Glutamatergic neuron (in vitro differentiated cells): ENCODE results near the gene STPG4. TPM values are rescaled to one million over a fixed set of nuclear protein-coding genes. Genes with fewer than 3 reads are reported as not detected.
"Not testable (repeated sequence)": the region's sequence is repeated elsewhere in the genome, so short reads cannot be mapped to it uniquely, and the experiment has no call there.

Experiments
- DNase-seq: peaks from one replicate; pipeline ENCODE4 v3.0.0; 2022
- H3K27ac Mint-ChIP-seq: one replicate; pipeline ENCODE4 v1.8.0; 2020; ENCODE audit warnings: mild to moderate bottlenecking, mixed read lengths, inconsistent platforms; ENCODE audit not compliant: unreplicated experiment
- H3K27me3 Mint-ChIP-seq: one replicate; pipeline ENCODE4 v1.8.0; 2020; ENCODE audit warnings: mild to moderate bottlenecking, moderate library complexity, mixed read lengths, inconsistent platforms; ENCODE audit not compliant: unreplicated experiment
- H3K36me3 Mint-ChIP-seq: one replicate; pipeline ENCODE4 v1.8.0; 2020; ENCODE audit warnings: mild to moderate bottlenecking, mixed read lengths, inconsistent platforms; ENCODE audit not compliant: unreplicated experiment
- H3K4me1 Mint-ChIP-seq: one replicate; pipeline ENCODE4 v1.8.0; 2020; ENCODE audit warnings: mild to moderate bottlenecking, low read depth, mixed read lengths, inconsistent platforms; ENCODE audit not compliant: unreplicated experiment
- H3K4me3 Mint-ChIP-seq: one replicate; pipeline ENCODE4 v1.8.0; 2020; ENCODE audit warnings: mild to moderate bottlenecking, mixed read lengths, inconsistent platforms; ENCODE audit not compliant: unreplicated experiment
- H3K9me3 Mint-ChIP-seq: one replicate; pipeline ENCODE4 v1.8.0; 2020; ENCODE audit warnings: mild to moderate bottlenecking, moderate library complexity, mixed read lengths, inconsistent platforms; ENCODE audit not compliant: unreplicated experiment
- total RNA-seq: library from RNA; stranded (reverse); fragmentation: NEBNext Ultra II Directional; extraction: Animal tissue kit (Norgen Biotek cat#: 25700); gene quantifications from one replicate; pipeline ENCODE4 v1.2.1, GENCODE V29; 2021; ENCODE audit not compliant: unreplicated experiment
- TF ChIP-seq, protein P1 (sequence below): fragments of 200-600 bp; sonication (generic); IDR thresholded peaks from one replicate; pipeline ENCODE4 v1.5.0; 2021; ENCODE audit not compliant: partially characterized antibody, unreplicated experiment

STPG4 gene
- total RNA-seq, 1 donor from 2014 or later, result 1.3 TPM

DNA sequence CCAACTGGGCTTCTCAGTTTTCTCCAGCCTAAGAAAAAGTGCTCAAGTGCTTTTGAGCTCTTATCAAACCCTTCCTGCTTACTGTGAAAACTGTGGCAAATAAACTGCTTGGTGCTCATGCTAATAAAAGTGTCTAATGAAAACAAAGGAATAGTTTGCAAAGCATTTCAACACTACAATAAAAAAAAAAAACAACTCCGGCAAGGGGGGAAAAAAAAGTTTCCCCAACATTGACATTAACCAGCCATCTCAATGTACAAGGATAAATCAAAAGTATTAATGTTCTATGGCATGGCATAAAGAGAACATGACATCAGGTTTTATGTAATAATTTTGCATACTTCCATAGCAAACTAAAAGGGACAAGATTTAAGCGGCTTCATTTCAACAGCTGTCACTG, 14.7 kb upstream of the STPG4 start:
- Mint-ChIP-seq H3K27me3 (peaks cover 5% of the 10 kb centered on the region), H3K9me3 (peaks cover under 1% of the 10 kb centered on the region), H3K4me1 (peaks cover 39% of the 10 kb centered on the region), H3K4me3 (peak overlapping the region; percentile 25), H3K27ac (no peak overlapping the region), H3K36me3 (peaks cover 3% of the 10 kb centered on the region)
- DNase-seq, result no peak
- TF ChIP-seq, protein P1, sequence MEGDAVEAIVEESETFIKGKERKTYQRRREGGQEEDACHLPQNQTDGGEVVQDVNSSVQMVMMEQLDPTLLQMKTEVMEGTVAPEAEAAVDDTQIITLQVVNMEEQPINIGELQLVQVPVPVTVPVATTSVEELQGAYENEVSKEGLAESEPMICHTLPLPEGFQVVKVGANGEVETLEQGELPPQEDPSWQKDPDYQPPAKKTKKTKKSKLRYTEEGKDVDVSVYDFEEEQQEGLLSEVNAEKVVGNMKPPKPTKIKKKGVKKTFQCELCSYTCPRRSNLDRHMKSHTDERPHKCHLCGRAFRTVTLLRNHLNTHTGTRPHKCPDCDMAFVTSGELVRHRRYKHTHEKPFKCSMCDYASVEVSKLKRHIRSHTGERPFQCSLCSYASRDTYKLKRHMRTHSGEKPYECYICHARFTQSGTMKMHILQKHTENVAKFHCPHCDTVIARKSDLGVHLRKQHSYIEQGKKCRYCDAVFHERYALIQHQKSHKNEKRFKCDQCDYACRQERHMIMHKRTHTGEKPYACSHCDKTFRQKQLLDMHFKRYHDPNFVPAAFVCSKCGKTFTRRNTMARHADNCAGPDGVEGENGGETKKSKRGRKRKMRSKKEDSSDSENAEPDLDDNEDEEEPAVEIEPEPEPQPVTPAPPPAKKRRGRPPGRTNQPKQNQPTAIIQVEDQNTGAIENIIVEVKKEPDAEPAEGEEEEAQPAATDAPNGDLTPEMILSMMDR, result no peak

DNA sequence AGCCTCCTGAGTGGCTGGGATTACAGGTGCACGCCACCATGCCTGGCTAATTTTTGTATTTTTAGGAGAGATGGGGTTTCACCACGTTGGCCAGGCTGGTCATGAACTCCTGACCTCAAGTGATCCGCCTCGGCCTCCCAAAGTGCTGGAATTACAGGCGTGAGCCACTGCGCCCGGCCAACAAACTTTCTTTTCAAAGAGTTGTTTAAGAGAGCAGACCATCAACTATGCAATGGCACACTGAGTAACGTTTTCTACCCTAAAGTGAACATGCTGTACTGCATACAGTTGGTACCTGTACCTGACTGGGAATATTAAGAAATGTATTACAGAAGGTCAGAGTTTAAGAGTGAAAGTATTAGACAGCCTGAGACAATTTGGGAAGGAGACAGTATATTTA, 13.8 kb upstream of the STPG4 start:
- not testable (repeated sequence) for H3K4me3 Mint-ChIP-seq, H3K27ac Mint-ChIP-seq, H3K36me3 Mint-ChIP-seq, H3K9me3 Mint-ChIP-seq, DNase-seq, H3K27me3 Mint-ChIP-seq
- H3K4me1 Mint-ChIP-seq, result peaks cover 43% of the 10 kb centered on the region

DNA sequence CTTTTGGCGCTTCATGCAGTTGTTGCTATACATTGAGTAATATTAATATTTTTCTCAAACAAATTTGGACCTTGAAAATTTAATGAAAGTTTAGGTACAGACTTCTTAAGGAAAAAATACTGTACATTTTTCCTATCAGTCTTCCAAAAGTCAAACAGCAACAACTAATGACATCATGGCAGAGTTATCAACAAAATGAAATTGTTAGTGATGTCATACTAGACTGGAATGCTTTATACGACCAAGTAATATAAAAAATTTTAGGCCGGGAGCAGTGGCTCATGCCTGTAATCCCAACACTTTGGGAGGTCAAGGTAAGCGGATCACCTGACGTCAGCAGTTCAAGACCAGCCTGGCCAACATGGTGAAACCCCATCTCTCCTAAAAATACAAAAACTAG, 12.0 kb upstream of the STPG4 start:
- TF ChIP-seq, protein P1, result no peak
- no peak overlapping the region for H3K27ac Mint-ChIP-seq
- H3K27me3 Mint-ChIP-seq, result peaks cover 3% of the 10 kb centered on the region
- no peak overlapping the region for H3K4me3 Mint-ChIP-seq
- no peak for DNase-seq
- H3K36me3 Mint-ChIP-seq, result peaks cover 7% of the 10 kb centered on the region
- H3K4me1 Mint-ChIP-seq, result peaks cover 34% of the 10 kb centered on the region
- H3K9me3 Mint-ChIP-seq, result peaks cover 2% of the 10 kb centered on the region

DNA sequence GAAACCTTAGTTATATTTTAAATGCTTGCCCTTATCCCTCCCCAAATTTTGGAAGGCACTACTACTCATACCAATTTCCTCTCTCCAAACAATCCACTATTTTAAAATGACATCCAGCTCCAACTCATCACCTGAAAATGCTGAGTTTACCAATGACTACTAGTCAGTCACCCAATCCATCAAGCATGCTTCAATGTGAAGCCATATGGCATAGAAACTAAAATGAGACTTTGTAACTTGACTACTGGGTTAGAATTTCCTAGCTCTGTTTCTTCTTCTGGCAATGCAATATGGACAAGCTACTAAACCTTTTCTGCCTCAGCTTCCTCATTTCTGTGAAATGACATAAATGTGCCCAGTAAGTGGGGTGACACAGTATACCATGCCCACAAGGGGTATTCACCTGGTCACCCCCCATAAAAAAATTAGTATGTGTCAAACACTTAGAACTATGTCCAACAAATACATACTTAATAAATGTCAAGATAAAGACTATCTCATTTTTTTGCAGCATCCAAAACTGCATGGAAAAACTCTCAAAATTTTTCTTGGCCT, 10.0 kb upstream of the STPG4 start:
- peak overlapping the region; percentile 53 for H3K4me3 Mint-ChIP-seq
- peaks cover 3% of the 10 kb centered on the region for H3K27me3 Mint-ChIP-seq
- TF ChIP-seq, protein P1, result no peak
- peaks cover 2% of the 10 kb centered on the region for H3K9me3 Mint-ChIP-seq
- H3K4me1 Mint-ChIP-seq, result peaks cover 23% of the 10 kb centered on the region
- H3K36me3 Mint-ChIP-seq, result peaks cover 8% of the 10 kb centered on the region
- DNase-seq, result no peak
- peak overlapping the region; percentile 44 for H3K27ac Mint-ChIP-seq

DNA sequence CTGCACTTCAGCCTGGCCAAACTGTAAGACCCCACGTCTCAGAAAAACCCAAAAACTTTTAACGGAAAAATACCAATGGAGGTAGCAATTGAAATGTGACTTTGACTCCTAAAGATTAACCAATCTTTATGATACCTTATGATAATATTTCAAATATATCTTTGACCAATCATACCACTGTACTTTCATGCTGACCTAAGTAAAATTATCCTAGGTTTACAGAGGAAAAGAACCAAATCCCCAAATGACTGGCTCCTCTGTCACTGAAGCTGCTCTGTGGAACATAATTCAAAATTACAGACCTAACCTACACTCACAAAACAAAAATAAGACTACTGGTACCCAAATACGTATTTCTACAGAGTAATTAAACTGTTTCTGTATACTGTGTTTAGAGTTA, 7.7 kb upstream of the STPG4 start:
- no peak overlapping the region for H3K4me3 Mint-ChIP-seq
- TF ChIP-seq, protein P1, result no peak
- H3K4me1 Mint-ChIP-seq, result peaks cover 22% of the 10 kb centered on the region
- peaks cover 6% of the 10 kb centered on the region for H3K9me3 Mint-ChIP-seq
- peaks cover 14% of the 10 kb centered on the region for H3K36me3 Mint-ChIP-seq
- peaks cover 3% of the 10 kb centered on the region for H3K27me3 Mint-ChIP-seq
- DNase-seq, result no peak
- H3K27ac Mint-ChIP-seq, result no peak overlapping the region
